Fibroblast of lung (primary cell): ENCODE results near the gene SLC28A2. TPM values are rescaled to one million over a fixed set of nuclear protein-coding genes. Genes with fewer than 3 reads are reported as not detected.
"Not testable (repeated sequence)": the region's sequence is repeated elsewhere in the genome, so short reads cannot be mapped to it uniquely, and the experiment has no call there.

Experiments
- DNase-seq, 2 donors: peaks; one replicate each; pipeline versions ENCODE4 v3.0.0 to v3.0.0-alpha.2; 2010; ENCODE audit warnings: low read depth in 2 of 2
- H2AFZ ChIP-seq: 2 replicates; pipeline ENCODE4 v1.5.1; 2012; ENCODE audit warnings: low read length, control low read depth, inconsistent platforms
- H3K27ac ChIP-seq: 2 replicates; pipeline ENCODE4 v1.5.1; 2011; ENCODE audit warnings: low read length, control low read depth; ENCODE audit not compliant: insufficient read depth
- H3K27me3 ChIP-seq: 2 replicates; pipeline ENCODE4 v1.5.1; 2011; ENCODE audit warnings: mild to moderate bottlenecking, low read length; ENCODE audit not compliant: control insufficient read depth, insufficient read depth
- H3K36me3 ChIP-seq: 2 replicates; pipeline ENCODE4 v1.5.1; 2011; ENCODE audit warnings: low read length; ENCODE audit not compliant: control insufficient read depth, insufficient read depth
- H3K4me1 ChIP-seq: 2 replicates; pipeline ENCODE4 v1.5.1; 2011; ENCODE audit warnings: low read length; ENCODE audit not compliant: control insufficient read depth, insufficient read depth; ENCODE audit errors: extremely low read depth
- H3K4me2 ChIP-seq: 2 replicates; pipeline ENCODE4 v1.5.1; 2011; ENCODE audit warnings: low read length, control low read depth; ENCODE audit not compliant: insufficient read depth; ENCODE audit errors: extremely low read depth
- H3K4me3 ChIP-seq, 4 experiments: fragments of 200-600 bp in 1 of 4; sonication (generic) in 1 of 4; replicated peaks in 1 of 4; 2 replicates each; pipeline ENCODE4 v1.5.1; 2011 to 2016; ENCODE audit warnings: low read length in 4 of 4, low read depth in 3 of 4, mild to moderate bottlenecking in 3 of 4, control low read depth in 2 of 4, inconsistent platforms in 1 of 4, mixed read lengths in 1 of 4; ENCODE audit not compliant: insufficient read depth in 1 of 4; ENCODE audit errors: control extremely low read depth in 1 of 4
- H3K79me2 ChIP-seq: 2 replicates; pipeline ENCODE4 v1.5.1; 2012; ENCODE audit warnings: mild to moderate bottlenecking, low read length, inconsistent platforms; ENCODE audit not compliant: control insufficient read depth, insufficient read depth
- H3K9ac ChIP-seq: 2 replicates; pipeline ENCODE4 v1.5.1; 2011; ENCODE audit warnings: mild to moderate bottlenecking, low read length, control low read depth; ENCODE audit not compliant: insufficient read depth
- H3K9me3 ChIP-seq: 2 replicates; pipeline ENCODE4 v1.5.1; 2012; ENCODE audit warnings: low read depth, low read length; ENCODE audit not compliant: control insufficient read depth, insufficient read depth
- H4K20me1 ChIP-seq: 2 replicates; pipeline ENCODE4 v1.5.1; 2011; ENCODE audit warnings: low read length; ENCODE audit not compliant: control insufficient read depth, insufficient read depth; ENCODE audit errors: extremely low read depth
- CTCF ChIP-seq, 2 donors: IDR thresholded peaks in 1 of 2; conservative IDR thresholded peaks in 1 of 2; 1 replicate in 1 of 2; 2 replicates in 1 of 2; pipeline ENCODE4 v1.5.1; 2011 to 2012; ENCODE audit warnings: low read length in 2 of 2, control low read depth in 1 of 2, inconsistent platforms in 1 of 2, low read depth in 1 of 2, mild to moderate bottlenecking in 1 of 2
- EZH2 ChIP-seq: IDR thresholded peaks from 2 replicates; pipeline ENCODE4 v1.5.1; 2012; ENCODE audit warnings: low read length, control low read depth, mild to moderate bottlenecking; ENCODE audit errors: missing control alignments
- polyA plus RNA-seq, 2 donors: library from polyadenylated mRNA; depleted of rRNA in 1 of 2; stranded (reverse) in 1 of 2; unstranded in 1 of 2; fragments of >200 nt; gene quantifications; 2 replicates each; pipeline ENCODE4 v1.2.1, GENCODE V29; 2011 to 2012; ENCODE audit warnings: missing spikeins in 1 of 2
- total RNA-seq: library from RNA; depleted of rRNA; stranded (reverse); fragments of >200 nt; gene quantifications from 2 replicates; pipeline ENCODE4 v1.2.1, GENCODE V29; 2014

Gene SLC28A2
- total and polyA plus RNA-seq, 2 donors (not counting 1 experiment from before 2014, with no cell fraction given): not detected

- not testable (repeated sequence) for H3K9ac ChIP-seq, H3K27ac ChIP-seq, H2AFZ ChIP-seq, H3K4me2 ChIP-seq, H3K9me3 ChIP-seq, H3K36me3 ChIP-seq, H4K20me1 ChIP-seq, H3K79me2 ChIP-seq, H3K4me3 ChIP-seq, H3K27me3 ChIP-seq, DNase-seq, H3K4me1 ChIP-seq
Observed at GRCh38 chr15:45298964-45299378, 46.9 kb downstream of the SLC28A2 start.

GRCh38 chr15:45304711-45305110 lies 52.7 kb downstream of the SLC28A2 start:
- Histone ChIP-seq H3K4me2 (no peak overlapping the region), H3K4me3 (no peak overlapping the region), H3K4me1 (no peaks in the 10 kb centered on the region), H3K9ac (no peak overlapping the region), H2AFZ (no peak overlapping the region), H3K79me2 (no peaks in the 10 kb centered on the region), H3K9me3 (no peaks in the 10 kb centered on the region), H3K36me3 (no peaks in the 10 kb centered on the region), H3K27me3 (no peaks in the 10 kb centered on the region), H3K27ac (no peak overlapping the region), H4K20me1 (no peaks in the 10 kb centered on the region)
- DNase-seq: no peak
- TF ChIP-seq EZH2 (no peak), CTCF (conservative IDR thresholded peaks at IDR 0.05 in 1 of 2, IDR thresholded peaks at IDR 0.05 in 1 of 2; ENCODE audit: low read depth in 1 of 2, low read length in 2 of 2) (no peak)

GRCh38 chr15:45306105-45306504 lies 54.1 kb downstream of the SLC28A2 start:
- Histone ChIP-seq H3K4me3 (no peak overlapping the region), H3K4me2 (no peak overlapping the region), H3K27ac (no peak overlapping the region), H3K9me3 (no peaks in the 10 kb centered on the region), H3K79me2 (no peaks in the 10 kb centered on the region), H3K27me3 (no peaks in the 10 kb centered on the region), H3K36me3 (no peaks in the 10 kb centered on the region), H2AFZ (no peak overlapping the region), H3K4me1 (no peaks in the 10 kb centered on the region), H3K9ac (no peak overlapping the region), H4K20me1 (no peaks in the 10 kb centered on the region)
- TF ChIP-seq CTCF (conservative IDR thresholded peaks at IDR 0.05 in 1 of 2, IDR thresholded peaks at IDR 0.05 in 1 of 2; ENCODE audit: low read depth in 1 of 2, low read length in 2 of 2) (no peak), EZH2 (no peak)
- no peak for DNase-seq
